ENCODE data around the gene FBXO15.

The FBXO15 gene

DNA sequence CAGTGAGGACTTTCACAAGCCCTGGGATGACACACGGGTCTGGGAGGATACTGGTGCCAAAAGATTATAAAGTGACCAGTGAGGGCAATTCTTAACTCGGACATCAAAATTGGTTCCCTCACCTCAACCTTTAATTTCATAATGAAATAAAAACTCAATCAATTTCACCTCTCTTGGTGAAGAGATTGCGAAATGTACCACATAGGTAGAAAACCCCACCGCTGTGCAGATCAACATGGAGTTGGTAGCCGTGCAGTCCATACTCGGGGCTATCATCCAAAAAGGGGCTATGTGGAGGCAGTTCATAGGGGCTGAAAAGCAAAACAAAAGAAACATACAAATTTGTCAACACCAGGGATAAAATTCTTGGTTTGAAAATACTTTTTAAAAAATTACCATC lies 24.4 kb downstream of the FBXO15 start:
- in situ Hi-C loops (cut with MboI; ENCODE audit: low pct_unique_long_range_greater_than_20kb, low sequenced_read_pairs), result no loop called here

DNA sequence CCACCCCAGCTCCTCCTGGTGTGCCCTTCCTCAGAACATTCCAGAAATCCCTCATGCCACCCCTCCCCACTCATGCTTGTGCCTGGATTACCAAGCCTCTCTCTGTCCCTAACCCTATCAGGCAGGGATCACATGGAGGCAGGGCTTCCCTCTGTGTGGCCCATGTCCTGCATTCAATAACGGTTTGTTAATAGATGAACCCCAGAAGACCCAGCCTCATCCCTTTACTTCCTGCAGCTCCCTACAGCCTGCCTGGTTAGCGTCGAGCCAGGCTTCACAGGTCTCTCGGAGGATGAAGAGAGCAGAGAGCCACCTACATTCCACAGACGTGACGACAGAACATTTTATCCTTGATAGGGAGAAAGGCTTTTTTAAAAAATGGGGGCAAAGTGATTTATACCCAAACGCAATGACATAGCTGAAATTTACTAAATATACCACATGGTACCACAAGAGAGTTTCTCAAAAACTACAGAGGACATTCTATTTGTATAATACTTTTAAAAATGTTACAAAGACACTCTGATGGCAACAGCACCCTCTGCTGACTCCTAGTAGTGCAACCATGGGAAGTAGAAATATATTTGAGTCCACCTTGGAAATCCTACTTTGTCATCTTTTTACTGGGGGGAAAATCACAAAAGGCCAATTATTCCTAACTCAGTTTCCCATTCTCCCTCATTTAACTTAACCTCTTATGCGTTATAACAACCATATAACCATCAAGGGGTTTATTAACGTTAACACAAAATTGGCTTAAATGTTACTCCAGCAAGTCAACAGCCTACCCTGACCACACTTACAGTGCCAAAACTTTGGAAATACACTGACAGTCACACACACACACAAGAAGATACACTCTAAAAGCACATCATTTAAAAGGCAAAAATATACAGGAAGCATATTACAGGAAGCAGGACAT lies 30.7 kb downstream of the FBXO15 start:
- DNase-seq, result peak; percentile 6
- in situ Hi-C loops (cut with MboI; ENCODE audit: low pct_unique_long_range_greater_than_20kb, low sequenced_read_pairs), result no loop called here

More for the DNA sequence above, 24.4 kb downstream of the FBXO15 start:
- no peak for DNase-seq

DNA sequence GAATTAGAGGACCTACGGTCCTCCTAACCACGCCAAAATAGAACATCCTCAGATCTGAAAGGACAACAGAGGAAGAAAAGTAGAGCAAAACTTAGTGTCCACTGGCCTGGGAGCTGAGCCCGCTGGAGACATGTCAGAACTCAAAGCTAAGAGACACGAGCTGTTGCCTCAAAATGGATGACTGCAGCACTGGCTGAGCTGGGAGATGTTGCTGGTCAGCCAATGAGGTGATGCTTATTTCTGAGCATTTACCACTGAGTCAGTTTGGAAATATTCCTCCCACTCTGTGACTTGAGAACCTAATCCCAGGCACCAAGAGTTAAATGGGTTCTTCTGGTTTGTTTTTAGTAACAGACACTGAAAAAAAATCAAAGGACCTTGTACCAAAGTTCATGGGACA lies 32.6 kb downstream of the FBXO15 start:
- no peak for DNase-seq
- in situ Hi-C loops (cut with MboI; ENCODE audit: low pct_unique_long_range_greater_than_20kb, low sequenced_read_pairs), result no loop called here

DNA sequence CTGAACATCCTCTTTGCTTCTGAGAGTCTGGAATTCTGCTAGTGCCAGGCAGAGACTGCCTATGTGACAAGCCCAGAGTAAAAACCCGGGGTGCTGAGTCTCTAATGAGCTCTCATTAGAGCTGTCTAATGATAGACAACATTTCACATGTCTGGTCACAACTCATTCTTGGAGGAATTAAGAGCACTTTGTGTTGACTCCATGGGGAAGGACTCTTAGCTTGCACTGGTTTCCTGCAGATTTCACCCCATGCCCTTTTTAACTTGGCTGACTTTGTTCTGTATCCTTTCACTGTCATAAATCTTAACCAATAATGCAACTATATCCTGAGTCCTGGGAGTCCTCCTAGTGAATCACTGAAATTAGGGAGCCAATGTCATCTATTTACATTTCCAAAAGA lies 33.5 kb downstream of the FBXO15 start:
- no peak for DNase-seq
- in situ Hi-C loops (cut with MboI; ENCODE audit: low pct_unique_long_range_greater_than_20kb, low sequenced_read_pairs), result no loop called here

DNA sequence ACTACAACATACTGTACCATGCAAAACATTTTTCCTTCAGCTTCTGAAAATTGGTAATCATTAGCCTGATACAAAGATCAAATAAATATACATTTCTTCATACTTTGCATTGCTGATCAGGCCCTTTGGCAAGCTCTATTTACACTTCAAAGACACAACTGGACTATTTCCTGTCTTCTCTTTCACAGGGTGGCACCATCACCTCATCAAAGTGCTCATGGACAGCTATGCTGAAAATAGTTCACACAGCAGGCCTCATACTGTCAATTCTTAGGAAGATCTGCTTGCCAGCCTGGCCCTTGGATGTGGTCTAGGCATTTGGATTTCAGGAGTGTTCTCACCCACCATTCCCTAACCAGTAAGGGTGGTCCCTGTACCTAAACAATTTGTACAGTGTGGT lies 33.9 kb downstream of the FBXO15 start:
- in situ Hi-C loops (cut with MboI; ENCODE audit: low pct_unique_long_range_greater_than_20kb, low sequenced_read_pairs), result no loop called here
- DNase-seq, result no peak

DNA sequence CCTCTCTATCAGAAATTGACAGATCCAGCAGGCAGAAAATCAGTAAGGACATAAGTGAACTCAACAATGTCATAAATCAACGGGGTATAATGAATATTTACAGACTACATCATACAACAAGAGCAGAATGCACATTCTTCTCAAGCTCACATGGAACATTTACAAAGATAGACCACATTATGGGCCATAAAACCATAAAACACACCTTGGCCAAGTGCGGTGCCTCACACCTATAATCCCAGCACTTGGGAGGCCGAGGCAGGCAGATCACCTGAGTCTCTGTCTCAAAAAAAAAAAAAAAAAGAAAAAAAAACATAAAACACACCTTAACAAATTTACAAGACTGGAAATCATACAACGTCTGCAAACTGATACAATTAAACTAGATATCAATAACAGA lies 36.7 kb downstream of the FBXO15 start:
- in situ Hi-C loops (cut with MboI; ENCODE audit: low pct_unique_long_range_greater_than_20kb, low sequenced_read_pairs), result no loop called here
- DNase-seq, result no peak

DNA sequence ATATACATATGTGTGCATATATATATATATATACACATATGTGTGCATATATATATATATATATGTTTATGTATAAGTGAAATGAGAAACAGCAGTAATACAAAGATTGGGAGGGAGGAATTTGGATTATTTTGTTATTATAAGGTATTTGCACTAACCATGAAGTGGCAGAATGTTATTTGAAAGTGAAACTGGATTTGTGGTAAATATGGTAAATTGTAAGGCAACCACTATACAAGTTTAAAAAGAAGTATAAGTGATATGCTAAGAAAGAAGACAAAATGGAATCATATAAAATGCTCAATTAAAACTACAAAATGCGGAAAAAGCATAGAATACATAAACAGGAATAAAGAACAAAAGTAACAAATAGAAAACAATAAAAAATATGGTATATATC lies 37.5 kb downstream of the FBXO15 start:
- in situ Hi-C loops (cut with MboI; ENCODE audit: low pct_unique_long_range_greater_than_20kb, low sequenced_read_pairs), result no loop called here
- DNase-seq, result no peak

DNA sequence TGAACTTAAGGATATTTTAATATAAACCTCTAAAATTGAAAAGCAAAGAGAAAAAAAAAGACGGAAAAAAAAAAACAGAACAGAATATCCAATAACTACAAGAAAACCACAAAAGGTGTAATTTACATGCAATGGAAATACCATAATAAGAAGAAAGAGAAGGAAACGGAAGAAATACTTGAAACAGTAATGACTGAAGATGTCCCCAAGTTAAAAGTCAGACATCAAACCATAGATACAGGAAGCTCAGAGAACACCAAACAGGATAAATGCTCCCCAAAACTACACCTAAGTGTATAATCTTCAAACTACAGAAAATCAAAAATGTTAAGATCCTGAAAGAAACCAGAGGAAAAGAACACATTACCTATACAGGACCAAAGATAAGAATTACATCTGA lies 39.2 kb downstream of the FBXO15 start:
- in situ Hi-C loops (cut with MboI; ENCODE audit: low pct_unique_long_range_greater_than_20kb, low sequenced_read_pairs), result no loop called here
- DNase-seq, result no peak

DNA sequence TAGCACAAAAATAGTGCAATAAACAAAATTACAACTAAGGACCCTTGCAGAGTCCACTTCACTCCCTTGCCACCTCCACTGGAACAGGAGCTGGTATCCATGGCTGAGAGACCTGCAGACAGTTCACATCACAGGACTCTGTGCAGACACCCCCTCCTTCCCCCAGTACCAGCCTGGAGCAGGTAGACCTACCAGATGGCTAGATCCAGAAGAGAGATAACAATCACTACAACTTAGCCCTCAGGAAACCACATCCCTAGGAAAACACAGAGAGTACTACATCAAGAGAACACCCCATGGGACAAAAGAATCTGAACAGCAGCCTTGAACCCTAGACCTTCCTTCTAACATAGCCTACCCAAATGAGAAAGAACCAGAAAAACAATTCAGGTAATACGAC lies 49.8 kb downstream of the FBXO15 start:
- no peak for DNase-seq
- in situ Hi-C loops (cut with MboI; ENCODE audit: low pct_unique_long_range_greater_than_20kb, low sequenced_read_pairs), result no loop called here

DNA sequence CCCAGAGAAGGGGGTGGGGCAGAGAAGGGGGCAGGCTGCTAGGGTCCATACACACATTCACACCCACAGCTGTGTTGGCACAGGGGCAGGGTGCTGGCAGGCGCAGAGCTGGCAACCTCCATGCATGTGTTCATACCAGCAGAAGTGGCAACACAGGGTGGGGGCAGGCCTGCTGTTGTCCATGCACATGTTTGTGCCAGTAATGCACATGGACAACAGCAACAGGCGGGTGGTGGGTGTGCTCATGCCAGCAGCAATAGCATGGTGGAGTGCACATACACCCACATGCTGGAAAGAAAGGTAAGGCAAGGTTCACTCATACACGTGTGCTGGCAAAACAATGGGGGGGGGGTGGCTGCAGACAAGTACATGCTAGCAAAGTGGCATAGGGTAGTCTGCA lies 54.7 kb downstream of the FBXO15 start:
- in situ Hi-C loops (cut with MboI; ENCODE audit: low pct_unique_long_range_greater_than_20kb, low sequenced_read_pairs), result no loop called here
- DNase-seq, result no peak

DNA sequence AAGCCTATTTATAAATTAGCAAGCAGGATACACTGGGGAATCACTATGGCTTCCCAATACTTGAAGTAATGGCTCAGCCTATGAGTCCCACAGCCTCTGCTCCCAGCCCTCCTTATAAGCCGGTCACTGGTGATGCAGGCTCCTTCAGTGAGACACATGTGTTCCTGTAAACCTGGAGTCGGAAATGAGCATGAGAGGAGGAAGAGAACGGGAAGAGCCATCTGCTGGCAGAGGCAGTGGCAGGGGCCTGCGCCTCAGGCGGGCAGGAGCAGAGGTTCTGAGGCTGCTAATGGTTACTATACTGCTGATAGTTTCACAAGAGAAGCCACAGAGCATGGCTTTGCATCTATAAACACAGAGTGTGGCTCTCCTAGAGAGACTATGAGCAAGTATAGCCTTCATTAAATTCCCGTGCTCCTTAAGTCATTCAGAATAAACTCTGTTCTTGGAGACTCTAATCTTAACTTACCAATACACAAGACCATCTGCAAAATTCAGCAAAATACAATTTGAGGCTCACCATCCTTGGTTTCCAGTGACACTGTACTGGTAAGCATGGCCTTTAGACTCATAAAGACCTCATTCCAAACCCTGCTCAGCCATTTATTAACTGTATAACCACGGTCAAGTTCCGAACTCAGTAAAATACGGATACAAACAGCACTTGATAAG lies 63.3 kb downstream of the FBXO15 start:
- in situ Hi-C loops (cut with MboI; ENCODE audit: low pct_unique_long_range_greater_than_20kb, low sequenced_read_pairs), result no loop called here
- DNase-seq, result no peak

DNA sequence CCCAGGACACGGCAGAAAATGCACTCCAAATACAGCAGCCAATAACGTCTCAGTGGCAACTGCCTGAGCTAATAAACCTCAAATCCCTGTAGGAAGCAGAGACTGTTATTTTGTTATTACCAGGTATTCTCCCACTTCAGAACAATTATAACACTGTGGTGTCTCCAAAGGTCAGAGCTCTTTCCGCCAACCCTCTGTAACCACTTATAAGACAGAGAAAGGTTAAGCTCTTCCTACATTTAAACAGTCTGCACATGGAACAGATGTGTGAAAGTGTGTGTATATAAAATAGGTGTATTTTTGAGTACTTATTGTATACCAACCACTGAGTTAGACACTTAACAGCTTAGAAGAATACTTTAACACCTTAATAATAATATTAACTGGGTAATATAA lies 64.1 kb downstream of the FBXO15 start:
- in situ Hi-C loops (cut with MboI; ENCODE audit: low pct_unique_long_range_greater_than_20kb, low sequenced_read_pairs), result no loop called here
- DNase-seq, result no peak

DNA sequence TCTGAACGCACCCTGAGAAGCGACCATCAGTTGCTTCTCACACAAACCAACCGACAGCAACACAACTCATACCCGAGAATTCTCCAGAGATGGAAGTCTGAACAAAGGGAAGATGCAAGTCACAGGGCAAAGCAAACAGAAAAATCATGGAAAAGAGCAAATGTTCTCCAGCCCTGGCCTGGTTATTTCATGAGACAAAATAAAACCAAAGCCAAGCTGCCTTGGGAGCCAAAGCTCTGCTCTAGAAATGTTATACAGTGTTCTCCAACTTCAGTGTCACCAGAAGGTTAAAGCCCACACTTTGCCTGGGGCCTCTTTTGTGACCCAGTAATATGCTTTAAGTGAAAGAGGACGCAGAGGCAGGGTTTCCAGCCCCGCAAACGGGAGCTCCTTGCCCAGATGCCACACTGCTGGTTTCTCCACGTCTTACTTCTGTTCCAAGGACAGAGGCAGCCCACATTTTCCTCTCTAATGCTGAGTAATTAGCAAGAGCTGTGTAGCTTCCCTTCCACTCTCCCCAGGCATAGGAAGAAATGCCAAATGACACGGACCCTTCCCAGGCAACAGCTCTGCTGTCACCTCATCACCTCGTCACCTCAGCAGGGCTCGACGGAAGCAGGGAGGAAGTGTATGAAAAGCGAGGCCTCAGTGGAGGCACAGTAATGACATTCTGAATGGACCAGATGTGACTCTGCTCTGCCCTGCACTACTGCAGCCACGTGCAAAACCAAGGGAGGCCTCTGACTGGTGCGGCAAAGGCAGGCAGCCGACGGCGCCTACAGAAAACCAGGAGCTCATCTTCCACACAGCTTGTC lies 64.7 kb downstream of the FBXO15 start:
- no peak for DNase-seq
- in situ Hi-C loops (cut with MboI; ENCODE audit: low pct_unique_long_range_greater_than_20kb, low sequenced_read_pairs), result no loop called here

DNA sequence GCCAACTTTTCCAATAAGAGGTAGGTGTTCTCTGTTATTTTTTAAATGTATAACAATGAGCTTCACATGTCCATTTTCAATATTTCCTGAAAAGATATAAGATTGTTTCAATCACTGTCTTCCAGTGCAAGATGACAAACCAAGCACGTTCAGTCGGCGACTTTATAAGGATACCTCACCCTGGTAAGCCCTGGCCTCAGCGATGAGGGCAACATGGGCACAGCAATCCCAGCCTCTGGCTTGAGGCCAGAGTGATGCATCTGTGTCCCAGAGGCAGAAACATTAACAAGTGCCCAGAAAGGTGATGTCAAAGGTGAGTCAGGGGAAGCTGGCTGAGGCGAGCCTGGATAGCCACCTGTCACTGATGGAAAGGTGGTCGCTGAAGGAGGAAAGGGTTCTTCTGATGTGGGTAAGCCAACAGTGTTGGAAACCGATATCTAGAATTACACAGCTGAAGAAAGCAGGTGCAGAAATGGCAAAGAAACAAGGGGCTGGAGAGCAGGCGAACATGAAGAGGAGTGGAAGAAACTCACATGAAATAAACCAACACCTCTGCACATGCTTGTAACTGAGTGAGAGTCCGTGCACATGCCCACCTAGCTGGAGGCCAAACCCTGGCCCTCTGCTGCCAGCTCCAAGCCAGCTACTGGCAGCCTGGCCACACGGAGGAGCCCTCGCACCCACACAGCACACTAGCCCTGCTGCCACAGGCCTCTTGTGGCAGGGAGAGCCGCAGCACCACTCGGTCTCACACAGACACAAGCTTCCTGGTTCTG lies 65.5 kb downstream of the FBXO15 start:
- in situ Hi-C loops (cut with MboI; ENCODE audit: low pct_unique_long_range_greater_than_20kb, low sequenced_read_pairs), result no loop called here
- DNase-seq, result peak; percentile 50

DNA sequence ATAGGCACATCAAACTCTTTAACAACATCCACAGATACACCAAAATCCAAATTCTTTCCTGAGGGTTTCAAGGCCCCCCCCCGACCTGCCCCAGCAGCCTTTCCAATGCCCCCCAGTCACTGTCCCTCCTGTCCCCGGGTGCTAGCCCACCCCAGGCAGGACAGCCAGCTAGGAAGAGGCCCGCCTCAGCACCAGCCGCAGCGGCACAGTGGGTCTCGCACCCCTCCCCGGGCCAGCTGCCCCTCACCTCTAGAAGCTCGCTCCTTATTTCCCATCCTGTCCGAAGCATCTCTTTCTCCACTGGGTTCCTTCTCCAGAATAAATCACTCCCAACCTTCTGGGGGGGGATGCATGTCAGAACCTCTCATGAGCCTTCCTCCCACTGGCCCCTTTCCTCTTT lies 69.4 kb downstream of the FBXO15 start:
- in situ Hi-C loops (cut with MboI; ENCODE audit: low pct_unique_long_range_greater_than_20kb, low sequenced_read_pairs), result no loop called here
- no peak for DNase-seq

DNA sequence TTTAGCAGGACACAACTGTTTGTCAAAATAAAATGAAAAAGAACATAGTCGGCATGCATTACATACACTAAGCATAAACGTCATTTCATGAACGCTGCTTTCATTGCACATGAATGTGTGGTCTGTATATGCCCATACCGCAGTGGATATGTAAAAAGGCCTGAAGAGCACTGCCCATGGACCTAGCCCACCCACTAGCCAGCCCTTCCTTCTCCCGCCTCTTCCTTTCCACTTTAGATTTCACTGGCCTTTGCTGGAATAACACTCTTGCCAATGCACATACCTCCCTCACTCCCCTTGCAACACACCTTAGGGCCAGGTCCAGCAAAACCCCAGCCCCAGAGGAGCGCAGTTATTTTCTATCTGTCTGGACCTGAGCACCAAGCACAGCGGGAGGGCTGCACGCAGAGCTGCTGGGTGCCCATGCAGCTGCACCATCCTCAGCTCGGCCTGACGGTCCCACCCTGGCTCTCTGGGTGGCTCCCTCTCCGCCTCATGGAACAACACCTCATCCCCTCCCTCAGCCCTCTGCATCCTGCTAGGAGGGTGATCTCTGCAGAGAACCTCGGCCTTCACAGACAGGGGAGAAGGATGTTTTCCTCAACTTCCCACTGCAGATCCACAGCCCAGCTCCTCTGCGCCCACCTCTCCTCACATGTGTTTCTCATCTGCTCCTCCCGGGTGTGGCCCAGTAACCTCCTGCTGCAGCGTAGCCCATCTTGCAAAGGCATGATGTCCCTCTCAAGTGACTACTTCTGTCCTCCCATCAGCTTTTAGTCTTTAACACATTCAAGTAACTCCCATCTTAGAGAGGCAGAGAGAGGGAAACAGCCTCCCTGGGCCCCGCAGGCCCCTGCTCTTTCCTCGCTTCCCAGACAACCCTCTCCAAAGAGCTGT lies 72.7 kb downstream of the FBXO15 start:
- in situ Hi-C loops (cut with MboI; ENCODE audit: low pct_unique_long_range_greater_than_20kb, low sequenced_read_pairs), result no loop called here

DNA sequence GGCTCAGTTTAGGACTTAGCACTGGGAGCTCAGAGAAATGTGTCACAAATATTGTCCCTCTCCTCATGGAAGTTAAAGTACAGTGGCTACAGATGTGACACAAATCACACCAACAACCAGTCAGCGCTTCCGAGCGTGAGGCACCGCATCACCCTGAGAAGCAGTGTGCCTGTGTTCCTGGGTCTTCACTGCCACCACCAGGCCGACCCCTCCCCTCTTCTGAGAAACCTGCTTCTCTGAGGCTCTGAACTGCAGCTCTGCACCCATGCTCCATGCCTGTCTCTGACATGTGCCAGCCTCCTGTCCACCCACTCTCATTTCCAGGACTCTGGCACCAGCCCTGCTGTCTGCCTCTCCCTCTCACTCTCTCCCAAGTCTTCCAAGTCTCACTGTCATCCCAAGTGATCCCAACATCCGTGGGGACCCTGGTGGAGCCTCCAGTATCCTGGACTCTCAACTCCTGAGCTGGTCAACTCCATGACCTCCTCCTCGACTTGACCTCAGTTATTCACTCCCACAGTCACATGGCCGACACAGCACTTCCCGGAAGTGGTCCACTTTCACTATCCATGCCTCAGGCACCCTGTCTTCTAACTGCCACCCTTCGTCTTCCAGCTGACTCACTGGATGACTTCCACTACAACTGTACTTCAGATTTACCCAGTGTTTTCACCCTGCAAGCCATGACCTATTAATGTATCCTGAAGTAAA lies 73.5 kb downstream of the FBXO15 start:
- in situ Hi-C loops (cut with MboI; ENCODE audit: low pct_unique_long_range_greater_than_20kb, low sequenced_read_pairs), result no loop called here

More for the DNA sequence above, 72.7 kb downstream of the FBXO15 start:
- DNase-seq, result no peak

More for the DNA sequence above, 73.5 kb downstream of the FBXO15 start:
- no peak for DNase-seq

Measured in KBM-7 (cell line).